ENCODE results near the gene IGSF9.

The IGSF9 gene

DNA sequence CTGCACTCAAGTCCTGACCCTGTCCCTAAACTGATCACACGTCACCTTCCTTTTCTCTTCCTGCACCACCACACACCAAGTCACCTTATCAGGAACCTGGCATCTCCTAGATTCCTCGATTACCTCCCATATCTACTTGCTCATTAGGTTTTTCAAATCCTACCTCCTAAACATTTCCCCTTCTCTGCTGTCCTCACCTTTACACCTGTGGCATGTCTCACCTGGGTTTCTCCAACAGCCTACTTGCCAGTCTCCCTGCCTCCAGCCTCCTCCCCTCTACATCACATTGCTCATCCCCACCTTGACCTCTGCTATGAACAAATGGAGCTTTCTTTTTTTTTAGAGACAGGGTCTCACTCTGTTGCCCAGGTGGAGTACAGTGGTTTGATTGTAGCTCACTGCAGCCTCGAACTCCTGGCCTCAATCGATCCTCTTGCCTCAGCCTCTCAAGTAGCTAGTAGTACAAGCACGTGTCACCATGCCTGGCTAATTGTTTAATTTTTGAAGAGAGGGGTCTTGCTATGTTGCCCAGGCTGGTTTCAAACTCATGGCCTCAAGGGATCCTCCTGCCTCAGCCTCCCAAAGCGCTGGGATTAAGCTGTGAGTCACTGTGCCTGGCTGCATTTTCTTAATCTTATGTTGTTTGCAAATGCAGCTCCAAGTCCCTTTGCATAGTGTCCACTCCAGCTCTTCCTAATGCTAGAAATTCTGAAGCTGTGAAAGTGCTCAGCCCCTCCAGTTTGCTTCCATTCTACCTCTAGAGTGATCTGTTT, 6.3 kb downstream of the IGSF9 start:
- Histone ChIP-seq H3K4me1 (ENCODE audit: control insufficient read depth, insufficient read depth, low read length, unreplicated experiment) (no peaks in the 10 kb centered on the region), H3K36me3 (ENCODE audit: insufficient read depth, low read length) (no peaks in the 10 kb centered on the region), H3K27me3 (ENCODE audit: insufficient read depth, low read length) (peaks cover 21% of the 10 kb centered on the region)

DNA sequence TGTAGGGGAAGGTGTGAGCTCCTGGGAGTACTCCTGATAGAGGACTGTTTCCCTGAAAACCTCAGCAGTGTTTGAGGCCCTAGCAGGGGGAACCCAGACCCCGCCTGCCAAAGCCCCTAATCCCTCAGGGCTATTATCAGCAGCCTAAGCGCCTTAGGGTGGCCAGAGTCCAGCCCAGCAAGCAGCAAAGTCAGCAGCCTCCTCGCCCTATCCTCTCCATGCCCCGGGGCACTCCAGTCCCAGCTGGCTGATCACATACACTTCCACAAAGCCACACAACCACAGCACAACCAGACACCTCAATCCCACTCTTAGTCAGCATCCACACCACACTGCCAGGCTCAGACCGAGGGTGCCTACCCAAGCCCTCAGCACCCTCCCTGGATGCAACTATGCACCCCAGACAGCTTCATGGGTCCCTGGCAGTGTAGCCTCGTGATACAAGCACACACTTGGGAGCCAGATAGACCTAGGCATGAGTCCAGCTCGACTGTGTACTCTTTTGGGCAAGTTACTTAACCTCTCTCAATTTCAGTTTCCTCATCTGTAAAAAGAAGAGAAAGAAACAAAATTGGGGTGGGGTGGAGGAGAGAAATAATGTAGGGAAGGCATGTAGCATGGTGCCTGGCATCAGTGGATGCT, 7.1 kb downstream of the IGSF9 start:
- peaks cover 13% of the 10 kb centered on the region for H3K27me3 ChIP-seq (ENCODE audit: insufficient read depth, low read length)
- H3K4me3 ChIP-seq (ENCODE audit: low read depth, low read length), result no peak overlapping the region
- no peak overlapping the region for H2AFZ ChIP-seq (ENCODE audit: low read length, unreplicated experiment)
- H3K27ac ChIP-seq (ENCODE audit: low read depth, low read length), result no peak overlapping the region
- H3K79me2 ChIP-seq (ENCODE audit: control insufficient read depth, insufficient read depth, low read length, unreplicated experiment), result no peaks in the 10 kb centered on the region
- H3K4me1 ChIP-seq (ENCODE audit: control insufficient read depth, insufficient read depth, low read length, unreplicated experiment), result no peaks in the 10 kb centered on the region
- H3K36me3 ChIP-seq (ENCODE audit: insufficient read depth, low read length), result no peaks in the 10 kb centered on the region

More for the DNA sequence above, 6.3 kb downstream of the IGSF9 start:
- Histone ChIP-seq H3K27ac (ENCODE audit: low read depth, low read length) (no peak overlapping the region), H2AFZ (ENCODE audit: low read length, unreplicated experiment) (no peak overlapping the region), H3K79me2 (ENCODE audit: control insufficient read depth, insufficient read depth, low read length, unreplicated experiment) (no peaks in the 10 kb centered on the region), H3K4me3 (ENCODE audit: low read depth, low read length) (no peak overlapping the region)

DNA sequence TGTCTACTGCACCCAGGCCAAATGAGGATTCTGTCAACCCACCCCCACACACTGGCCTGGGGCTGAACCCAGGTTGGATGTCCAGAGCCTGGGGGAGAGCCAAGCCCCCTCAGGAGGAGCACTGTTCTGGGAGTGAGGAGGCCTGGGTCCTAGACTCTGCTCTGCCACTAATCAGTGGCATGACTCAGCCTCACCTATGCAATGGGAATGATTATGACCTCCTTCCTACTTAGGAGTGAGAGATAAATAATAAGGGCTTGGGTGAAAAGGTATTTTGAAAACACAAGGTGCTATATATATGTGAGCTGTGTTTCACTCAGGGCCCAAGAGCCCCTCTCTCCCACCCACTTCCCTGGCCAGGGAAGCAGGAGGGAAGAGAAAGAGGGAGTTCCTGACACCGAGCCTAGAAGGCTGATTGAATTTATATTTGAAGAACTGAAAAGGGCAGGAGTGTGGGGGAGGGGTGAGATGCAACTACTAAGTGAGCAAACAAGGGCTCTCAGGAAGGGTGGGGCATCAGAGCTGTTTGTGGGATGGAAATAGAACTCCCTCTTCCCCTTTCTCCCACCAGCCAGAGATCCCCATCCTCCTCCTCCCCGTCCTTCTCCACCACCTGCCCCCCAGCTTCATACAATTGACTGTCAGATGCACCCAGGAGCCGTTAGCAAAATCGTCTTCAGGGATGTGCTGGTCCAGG, 8.2 kb downstream of the IGSF9 start:
- Histone ChIP-seq H2AFZ (ENCODE audit: low read length, unreplicated experiment) (no peak overlapping the region), H3K27ac (ENCODE audit: low read depth, low read length) (no peak overlapping the region), H3K36me3 (ENCODE audit: insufficient read depth, low read length) (no peaks in the 10 kb centered on the region), H3K79me2 (ENCODE audit: control insufficient read depth, insufficient read depth, low read length, unreplicated experiment) (no peaks in the 10 kb centered on the region), H3K4me1 (ENCODE audit: control insufficient read depth, insufficient read depth, low read length, unreplicated experiment) (peaks cover 2% of the 10 kb centered on the region), H3K27me3 (ENCODE audit: insufficient read depth, low read length) (peaks cover 10% of the 10 kb centered on the region; the same call in 1 of the 2 replicates), H3K4me3 (ENCODE audit: low read depth, low read length) (no peak overlapping the region)

DNA sequence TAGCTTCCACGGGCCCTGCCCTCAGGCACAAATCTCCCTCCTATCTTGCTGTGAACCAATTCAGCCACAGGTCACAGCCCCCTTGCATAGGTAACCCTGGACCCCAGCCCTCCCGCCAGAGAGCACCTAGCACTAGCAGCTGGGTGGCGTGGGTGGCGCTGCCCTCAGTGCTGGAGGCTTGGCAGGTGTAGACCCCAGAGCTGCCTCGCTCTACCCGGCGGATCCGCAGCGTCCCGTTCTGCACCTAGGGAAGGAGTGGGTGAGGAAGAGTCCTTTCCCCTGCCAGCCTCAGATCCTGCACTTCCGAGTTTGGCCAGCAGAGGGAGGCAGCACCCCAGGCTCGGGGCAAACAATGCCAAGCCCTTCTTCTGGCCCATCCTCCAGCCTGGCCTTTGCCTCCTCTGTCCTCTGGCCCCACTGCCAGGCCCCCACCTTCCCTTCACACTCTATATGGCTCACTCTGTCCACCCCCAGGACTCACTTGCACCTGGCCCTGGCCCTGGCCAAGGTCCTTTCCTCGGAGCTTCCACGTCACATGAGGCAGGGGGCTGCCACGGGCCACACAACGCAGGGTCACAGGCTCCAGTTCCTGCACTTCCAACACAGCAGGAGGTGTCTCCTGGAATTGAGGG, 9.0 kb downstream of the IGSF9 start:
- Histone ChIP-seq H3K36me3 (ENCODE audit: insufficient read depth, low read length) (no peaks in the 10 kb centered on the region), H3K4me3 (ENCODE audit: low read depth, low read length) (no peak overlapping the region), H3K27ac (ENCODE audit: low read depth, low read length) (no peak overlapping the region), H3K27me3 (ENCODE audit: insufficient read depth, low read length) (0 out of 2 replicates have a peak, but pooled peaks cover 5% of the 10 kb centered on the region), H3K79me2 (ENCODE audit: control insufficient read depth, insufficient read depth, low read length, unreplicated experiment) (no peaks in the 10 kb centered on the region), H2AFZ (ENCODE audit: low read length, unreplicated experiment) (no peak overlapping the region), H3K4me1 (ENCODE audit: control insufficient read depth, insufficient read depth, low read length, unreplicated experiment) (peaks cover 2% of the 10 kb centered on the region)

DNA sequence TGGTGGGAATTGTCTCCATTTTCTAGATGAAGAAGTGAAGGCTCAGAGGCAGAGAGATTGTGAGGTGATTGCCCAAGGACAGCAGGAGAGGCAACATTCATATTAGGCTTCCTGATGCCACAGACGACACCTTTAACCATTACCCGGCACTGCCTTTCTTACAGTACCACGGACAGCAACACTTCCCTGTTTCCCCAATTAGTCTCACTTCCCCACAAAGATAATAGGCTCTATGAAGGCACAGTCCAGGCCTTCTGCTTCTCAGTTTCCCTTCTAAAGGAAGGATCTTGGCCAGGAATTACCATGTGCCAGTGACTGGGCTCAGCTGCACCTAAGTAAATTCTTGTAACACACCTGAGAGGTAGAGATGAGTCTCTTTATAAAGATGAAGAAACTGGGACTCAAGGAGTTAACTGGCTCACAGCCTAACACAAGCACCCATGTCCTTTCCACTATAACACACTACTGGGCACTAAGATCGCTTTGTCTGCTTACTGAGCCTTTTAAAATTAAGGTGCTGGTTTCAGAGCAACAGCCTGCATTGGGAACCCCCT, 9.6 kb downstream of the IGSF9 start:
- H3K36me3 ChIP-seq (ENCODE audit: insufficient read depth, low read length), result no peaks in the 10 kb centered on the region

DNA sequence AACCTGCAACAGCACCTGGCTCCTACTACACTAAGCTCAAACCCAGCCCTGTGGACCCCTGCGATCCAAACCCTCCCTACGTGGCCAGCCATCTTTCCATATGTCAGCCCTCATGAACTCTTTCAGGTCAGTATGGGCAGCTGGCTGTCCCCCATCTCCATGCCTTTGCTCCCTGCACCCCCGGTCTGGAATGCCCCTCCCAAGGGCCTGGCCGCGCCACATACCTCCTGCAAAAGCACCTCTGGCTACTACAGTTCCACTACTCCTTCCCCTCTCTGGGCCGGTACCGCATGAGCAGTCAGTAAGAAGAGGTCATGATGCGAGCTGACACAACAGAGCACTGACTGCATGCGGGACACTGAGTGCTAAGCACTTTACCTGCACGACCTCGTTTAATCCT, 10.1 kb downstream of the IGSF9 start:
- Histone ChIP-seq H2AFZ (ENCODE audit: low read length, unreplicated experiment) (no peak overlapping the region), H3K4me1 (ENCODE audit: control insufficient read depth, insufficient read depth, low read length, unreplicated experiment) (peaks cover 2% of the 10 kb centered on the region), H3K4me3 (ENCODE audit: low read depth, low read length) (no peak overlapping the region), H3K36me3 (ENCODE audit: insufficient read depth, low read length) (no peaks in the 10 kb centered on the region), H3K27me3 (ENCODE audit: insufficient read depth, low read length) (0 out of 2 replicates have a peak, but pooled peaks cover 5% of the 10 kb centered on the region), H3K79me2 (ENCODE audit: control insufficient read depth, insufficient read depth, low read length, unreplicated experiment) (no peaks in the 10 kb centered on the region), H3K27ac (ENCODE audit: low read depth, low read length) (no peak overlapping the region)

More for the DNA sequence above, 9.6 kb downstream of the IGSF9 start:
- no peak overlapping the region for H3K27ac ChIP-seq (ENCODE audit: low read depth, low read length)
- no peak overlapping the region for H2AFZ ChIP-seq (ENCODE audit: low read length, unreplicated experiment)
- H3K4me3 ChIP-seq (ENCODE audit: low read depth, low read length), result no peak overlapping the region
- H3K27me3 ChIP-seq (ENCODE audit: insufficient read depth, low read length), result 0 out of 2 replicates have a peak, but pooled peaks cover 5% of the 10 kb centered on the region
- H3K4me1 ChIP-seq (ENCODE audit: control insufficient read depth, insufficient read depth, low read length, unreplicated experiment), result peaks cover 2% of the 10 kb centered on the region
- H3K79me2 ChIP-seq (ENCODE audit: control insufficient read depth, insufficient read depth, low read length, unreplicated experiment), result no peaks in the 10 kb centered on the region

DNA sequence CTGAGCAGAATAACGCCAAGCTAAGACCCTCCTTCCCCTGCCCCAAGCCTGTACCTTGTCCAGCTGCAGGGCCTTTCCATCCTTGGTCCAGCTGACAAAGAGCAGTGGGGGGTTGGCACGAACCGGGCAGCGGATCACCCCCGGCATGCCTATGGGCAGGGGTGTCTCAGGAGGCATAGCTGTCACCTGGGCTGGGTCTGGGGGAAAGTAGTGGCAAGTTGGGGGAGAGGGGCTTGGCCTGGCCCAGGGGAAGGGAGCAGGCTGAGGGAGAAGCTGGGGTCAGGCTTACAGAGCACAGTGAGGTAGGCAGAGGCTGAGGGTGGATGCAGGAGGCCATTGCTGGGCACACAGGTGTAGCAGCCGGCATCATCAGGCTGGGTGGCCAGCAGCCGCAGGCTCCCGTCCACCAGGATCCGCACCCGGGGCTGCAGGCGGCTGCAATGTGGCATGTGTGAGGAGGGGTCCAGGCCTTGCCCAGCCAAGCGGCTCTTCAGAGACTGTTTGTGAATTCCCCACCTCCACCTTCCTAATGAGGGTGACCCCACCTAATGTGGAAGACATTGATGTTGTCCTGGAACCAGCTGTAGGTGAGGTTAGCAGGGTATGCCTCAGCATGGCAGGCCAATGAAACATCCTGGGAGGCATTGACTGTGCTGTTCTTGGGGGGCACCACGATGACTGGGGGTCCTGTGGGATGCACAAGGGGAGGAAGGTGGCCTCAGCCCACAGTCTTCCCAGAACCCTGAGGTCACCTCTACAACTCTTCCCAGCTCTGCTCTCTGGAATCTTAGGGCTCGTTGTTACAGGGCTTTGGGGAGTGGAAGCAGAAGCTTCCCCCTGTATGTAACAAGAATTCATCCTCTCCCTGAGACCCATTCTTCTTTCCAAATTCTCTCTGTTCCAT, 11.0 kb downstream of the IGSF9 start:
- Histone ChIP-seq H3K79me2 (ENCODE audit: control insufficient read depth, insufficient read depth, low read length, unreplicated experiment) (no peaks in the 10 kb centered on the region), H3K36me3 (ENCODE audit: insufficient read depth, low read length) (no peaks in the 10 kb centered on the region), H3K27ac (ENCODE audit: low read depth, low read length) (no peak overlapping the region), H3K4me1 (ENCODE audit: control insufficient read depth, insufficient read depth, low read length, unreplicated experiment) (peaks cover 2% of the 10 kb centered on the region), H3K27me3 (ENCODE audit: insufficient read depth, low read length) (0 out of 2 replicates have a peak, but pooled peaks cover 5% of the 10 kb centered on the region), H2AFZ (ENCODE audit: low read length, unreplicated experiment) (no peak overlapping the region), H3K4me3 (ENCODE audit: low read depth, low read length) (no peak overlapping the region)

DNA sequence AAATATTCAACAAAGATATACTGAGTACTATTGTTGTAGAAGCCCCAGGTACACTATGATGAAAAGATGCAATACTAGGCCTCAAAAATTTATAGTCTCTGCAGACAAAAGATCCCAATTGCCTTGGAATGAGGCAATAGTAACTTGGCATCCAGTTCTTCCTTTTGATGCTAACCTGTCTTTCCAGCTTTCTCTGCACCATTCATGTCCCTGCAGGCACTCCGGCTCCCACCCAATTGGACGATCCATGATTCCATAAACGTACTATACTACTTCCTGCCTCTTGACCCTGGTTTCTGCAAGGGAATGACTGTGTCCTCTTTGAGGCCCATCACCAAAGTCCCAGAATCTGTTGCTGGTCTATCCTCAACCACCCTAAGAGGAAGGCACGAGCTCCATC, 12.1 kb downstream of the IGSF9 start:
- H3K27me3 ChIP-seq (ENCODE audit: insufficient read depth, low read length), result no peaks in the 10 kb centered on the region
- no peaks in the 10 kb centered on the region for H3K36me3 ChIP-seq (ENCODE audit: insufficient read depth, low read length)
- H2AFZ ChIP-seq (ENCODE audit: low read length, unreplicated experiment), result no peak overlapping the region
- H3K79me2 ChIP-seq (ENCODE audit: control insufficient read depth, insufficient read depth, low read length, unreplicated experiment), result no peaks in the 10 kb centered on the region
- no peak overlapping the region for H3K4me3 ChIP-seq (ENCODE audit: low read depth, low read length)
- no peak overlapping the region for H3K27ac ChIP-seq (ENCODE audit: low read depth, low read length)
- peaks cover 2% of the 10 kb centered on the region for H3K4me1 ChIP-seq (ENCODE audit: control insufficient read depth, insufficient read depth, low read length, unreplicated experiment)

DNA sequence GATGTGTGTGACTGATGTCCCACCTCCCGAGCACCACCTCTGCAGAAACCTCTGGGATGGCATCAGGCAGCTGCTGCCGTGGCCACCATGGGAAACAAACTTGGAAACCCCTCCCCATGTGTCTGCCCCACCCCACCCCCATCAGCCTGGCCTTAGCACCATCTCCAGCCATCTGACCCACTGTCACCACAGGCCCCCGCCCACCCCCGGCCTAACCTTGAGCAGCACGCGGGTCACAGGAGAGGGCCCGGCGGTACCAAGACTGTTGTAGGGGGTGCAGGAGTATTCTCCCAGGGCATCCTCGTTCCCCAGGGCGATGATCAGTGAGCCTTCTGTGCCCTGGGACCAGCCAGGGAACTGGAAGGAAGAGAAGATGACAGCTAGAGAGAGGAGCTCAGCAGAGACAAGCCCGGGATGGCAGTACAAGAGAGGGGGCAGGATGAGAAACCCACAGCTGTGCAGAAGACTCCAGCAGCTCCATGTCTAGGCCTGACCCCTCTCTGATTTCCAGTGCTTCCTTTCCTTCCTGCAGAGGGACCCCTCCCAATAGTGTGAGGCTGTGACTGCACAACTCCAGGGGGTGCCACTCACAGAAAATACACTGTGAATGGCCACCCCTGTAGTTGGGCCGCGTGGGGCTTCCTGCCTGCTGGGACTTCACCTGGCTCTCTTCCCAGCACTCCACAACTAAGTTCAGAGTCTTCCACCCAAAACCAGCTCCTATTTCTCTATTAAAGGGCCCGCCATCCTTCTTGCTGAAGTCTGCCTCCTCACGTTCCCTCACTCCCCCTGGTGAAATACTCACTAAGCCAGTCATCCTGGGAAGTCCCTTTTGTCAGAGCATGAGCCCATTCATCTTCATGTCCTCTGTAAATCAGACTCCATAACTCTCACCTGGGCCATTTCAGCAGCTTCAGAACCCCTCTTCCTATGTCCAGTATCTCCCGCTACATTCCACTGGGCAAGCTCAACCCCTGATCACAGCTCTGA, 12.8 kb downstream of the IGSF9 start:
- H3K27ac ChIP-seq (ENCODE audit: low read depth, low read length), result no peak overlapping the region

More for the DNA sequence above, 12.8 kb downstream of the IGSF9 start:
- H3K79me2 ChIP-seq (ENCODE audit: control insufficient read depth, insufficient read depth, low read length, unreplicated experiment), result no peaks in the 10 kb centered on the region
- H3K27me3 ChIP-seq (ENCODE audit: insufficient read depth, low read length), result no peaks in the 10 kb centered on the region
- H2AFZ ChIP-seq (ENCODE audit: low read length, unreplicated experiment), result no peak overlapping the region
- no peaks in the 10 kb centered on the region for H3K36me3 ChIP-seq (ENCODE audit: insufficient read depth, low read length)
- no peak overlapping the region for H3K4me3 ChIP-seq (ENCODE audit: low read depth, low read length)
- peaks cover 2% of the 10 kb centered on the region for H3K4me1 ChIP-seq (ENCODE audit: control insufficient read depth, insufficient read depth, low read length, unreplicated experiment)

All from ACC112 (cell line).